Esophagus muscularis mucosa (tissue), 3 donors: ENCODE results near the gene PIGT.

ENCODE experiments used
- POLR2A ChIP-seq: fragments of 450-650 bp; IDR thresholded peaks from one replicate; pipeline ENCODE4 v1.6.1; 2017; ENCODE audit warnings: antibody characterized with exemption, moderate library complexity, mild to moderate bottlenecking, low read depth
- POLR2AphosphoS5 ChIP-seq, 2 donors: sonication (generic); formaldehyde crosslinking; IDR thresholded peaks; one replicate each; pipeline ENCODE4 v1.6.1; 2017; ENCODE audit warnings: antibody characterized with exemption in 2 of 2
- TF ChIP-seq, protein P1 (sequence below), 3 experiments: fragments of 200-600 bp in 2 of 3; fragments of 450-650 bp in 1 of 3; sonication (generic) in 2 of 3; IDR thresholded peaks; one replicate each; pipeline ENCODE4 v1.5.1; 2017 to 2019; ENCODE audit warnings: antibody characterized with exemption in 3 of 3, mild to moderate bottlenecking in 2 of 3, moderate library complexity in 1 of 3

GRCh38 chr20:45400346-45401031, 15.5 kb upstream of the PIGT start:
- TF ChIP-seq, protein P1, sequence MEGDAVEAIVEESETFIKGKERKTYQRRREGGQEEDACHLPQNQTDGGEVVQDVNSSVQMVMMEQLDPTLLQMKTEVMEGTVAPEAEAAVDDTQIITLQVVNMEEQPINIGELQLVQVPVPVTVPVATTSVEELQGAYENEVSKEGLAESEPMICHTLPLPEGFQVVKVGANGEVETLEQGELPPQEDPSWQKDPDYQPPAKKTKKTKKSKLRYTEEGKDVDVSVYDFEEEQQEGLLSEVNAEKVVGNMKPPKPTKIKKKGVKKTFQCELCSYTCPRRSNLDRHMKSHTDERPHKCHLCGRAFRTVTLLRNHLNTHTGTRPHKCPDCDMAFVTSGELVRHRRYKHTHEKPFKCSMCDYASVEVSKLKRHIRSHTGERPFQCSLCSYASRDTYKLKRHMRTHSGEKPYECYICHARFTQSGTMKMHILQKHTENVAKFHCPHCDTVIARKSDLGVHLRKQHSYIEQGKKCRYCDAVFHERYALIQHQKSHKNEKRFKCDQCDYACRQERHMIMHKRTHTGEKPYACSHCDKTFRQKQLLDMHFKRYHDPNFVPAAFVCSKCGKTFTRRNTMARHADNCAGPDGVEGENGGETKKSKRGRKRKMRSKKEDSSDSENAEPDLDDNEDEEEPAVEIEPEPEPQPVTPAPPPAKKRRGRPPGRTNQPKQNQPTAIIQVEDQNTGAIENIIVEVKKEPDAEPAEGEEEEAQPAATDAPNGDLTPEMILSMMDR (IDR thresholded peaks at IDR 0.05) = no peak
- no peak for TF ChIP-seq POLR2AphosphoS5 (IDR thresholded peaks at IDR 0.05)
- TF ChIP-seq POLR2A = no peak
